DND-41 (cell line): Measurements from ENCODE around the gene CD4.

ENCODE experiments used
- ATAC-seq: fragments of 200-7000 bp; cut with Tn5 transposase; 3 replicates; pipeline ENCODE4 v1.9.1; 2021; ENCODE audit warnings: low read depth; ENCODE audit not compliant: insufficient read depth
- DNase-seq: peaks from one replicate; pipeline ENCODE4 v3.0.0-alpha.2; 2020
- H2AFZ ChIP-seq: 2 replicates; pipeline ENCODE4 v1.6.0; 2012; ENCODE audit warnings: low read depth, low read length
- H3K27ac ChIP-seq: 2 replicates; pipeline ENCODE4 v1.5.1; 2012; ENCODE audit warnings: low read length, inconsistent platforms
- H3K27me3 ChIP-seq: fragments of 200-600 bp; sonication (generic); 2 replicates; pipeline ENCODE4 v1.6.0; 2012; ENCODE audit warnings: low read length, mild to moderate bottlenecking, inconsistent platforms; ENCODE audit not compliant: insufficient read depth, poor library complexity
- H3K36me3 ChIP-seq: 2 replicates; pipeline ENCODE4 v1.5.1; 2012; ENCODE audit warnings: low read length, inconsistent platforms; ENCODE audit not compliant: insufficient read depth
- H3K4me1 ChIP-seq: 2 replicates; pipeline ENCODE4 v1.5.1; 2012; ENCODE audit warnings: mild to moderate bottlenecking, low read length; ENCODE audit not compliant: insufficient read depth
- H3K4me2 ChIP-seq: 2 replicates; pipeline ENCODE4 v1.6.0; 2012; ENCODE audit warnings: mild to moderate bottlenecking, moderate library complexity, low read length, inconsistent platforms; ENCODE audit not compliant: insufficient read depth
- H3K4me3 ChIP-seq, 2 experiments: fragments of 200-600 bp in 1 of 2; shearing (Covaris generic) in 1 of 2; 2 replicates each; pipeline ENCODE4 v1.5.1; 2012 to 2016; ENCODE audit warnings: inconsistent platforms in 2 of 2, low read length in 2 of 2, mild to moderate bottlenecking in 2 of 2, low read depth in 1 of 2, moderate library complexity in 1 of 2
- H3K79me2 ChIP-seq: 2 replicates; pipeline ENCODE4 v1.6.0; 2012; ENCODE audit warnings: low read length, inconsistent platforms; ENCODE audit not compliant: insufficient read depth
- H3K9ac ChIP-seq: 2 replicates; pipeline ENCODE4 v1.6.0; 2012; ENCODE audit warnings: low read depth, mild to moderate bottlenecking, inconsistent platforms, low read length, moderate library complexity
- H3K9me3 ChIP-seq: 2 replicates; pipeline ENCODE4 v1.5.1; 2012; ENCODE audit warnings: low read length, moderate library complexity, mild to moderate bottlenecking, inconsistent platforms; ENCODE audit not compliant: insufficient read depth, severe bottlenecking
- H4K20me1 ChIP-seq: 2 replicates; pipeline ENCODE4 v1.6.0; 2012; ENCODE audit warnings: low read length; ENCODE audit not compliant: insufficient read depth
- CTCF ChIP-seq: IDR thresholded peaks from 2 replicates; pipeline ENCODE4 v1.5.1; 2012; ENCODE audit warnings: borderline replicate concordance, low read length, moderate library complexity, mild to moderate bottlenecking; ENCODE audit not compliant: poor library complexity, severe bottlenecking; ENCODE audit errors: extremely low read depth
- EZH2 ChIP-seq: IDR thresholded peaks from 3 replicates; pipeline ENCODE4 v1.6.1; 2012; ENCODE audit warnings: borderline replicate concordance, low read depth, mild to moderate bottlenecking, moderate library complexity, low read length, inconsistent platforms; ENCODE audit not compliant: severe bottlenecking

Gene CD4

GRCh38 chr12:6778217-6778573 is 11.1 kb upstream of the CD4 start:
- Histone ChIP-seq H3K36me3 (no peaks in the 10 kb centered on the region), H2AFZ (0 out of 2 replicates have a peak overlapping the region, but pooled peaks have one; percentile 44), H3K27me3 (peaks cover 2% of the 10 kb centered on the region), H4K20me1 (no peaks in the 10 kb centered on the region), H3K4me3 (peak overlapping the region in 1 of 2 experiments; percentile 44; a peak in 1 of 4 replicates), H3K27ac (no peak overlapping the region), H3K9me3 (no peaks in the 10 kb centered on the region), H3K4me1 (peaks cover 23% of the 10 kb centered on the region), H3K9ac (no peak overlapping the region), H3K4me2 (peak overlapping the region; percentile 63), H3K79me2 (no peaks in the 10 kb centered on the region)
- TF ChIP-seq CTCF (no peak), EZH2 (no peak)
- DNase-seq (no peak), ATAC-seq (no peak)

- H3K27me3 ChIP-seq = peaks cover 2% of the 10 kb centered on the region
- H3K4me2 ChIP-seq = peak overlapping the region; percentile 63
- no peaks in the 10 kb centered on the region for H3K79me2 ChIP-seq
- H3K9me3 ChIP-seq = no peaks in the 10 kb centered on the region
- DNase-seq (peak; percentile 86), ATAC-seq (peak; percentile 83)
- TF ChIP-seq EZH2 (peak; percentile 22), CTCF (peak; percentile 90)
- H4K20me1 ChIP-seq = no peaks in the 10 kb centered on the region
- H3K4me1 ChIP-seq = peaks cover 29% of the 10 kb centered on the region
- no peaks in the 10 kb centered on the region for H3K36me3 ChIP-seq
- H3K4me3 ChIP-seq = peak overlapping the region in 1 of 2 experiments; percentile 44; a peak in 2 of 4 replicates
- peak overlapping the region; percentile 29 for H3K9ac ChIP-seq
- H3K27ac ChIP-seq = no peak overlapping the region
- peak overlapping the region; percentile 44; the same call in 1 of the 2 replicates for H2AFZ ChIP-seq
Measured at GRCh38 chr12:6778574-6779550, 10.5 kb upstream of the CD4 start.

- Histone ChIP-seq H3K27me3 (peaks cover 5% of the 10 kb centered on the region), H2AFZ (no peak overlapping the region), H3K27ac (no peak overlapping the region), H3K9ac (no peak overlapping the region), H3K9me3 (no peaks in the 10 kb centered on the region), H3K4me2 (no peak overlapping the region), H3K4me1 (peaks cover 29% of the 10 kb centered on the region), H4K20me1 (no peaks in the 10 kb centered on the region), H3K4me3 (no peak overlapping the region), H3K36me3 (no peaks in the 10 kb centered on the region), H3K79me2 (no peaks in the 10 kb centered on the region)
- DNase-seq (no peak), ATAC-seq (no peak)
- TF ChIP-seq CTCF (no peak), EZH2 (no peak)
Measured at GRCh38 chr12:6779708-6780432, 9.5 kb upstream of the CD4 start.
